Astrocyte (in vitro differentiated cells and primary cell): ENCODE data around the gene LRRC61.

Source experiments
- EZH2 ChIP-seq: IDR thresholded peaks from 2 replicates; pipeline ENCODE4 v1.6.1; 2012; ENCODE audit warnings: mild to moderate bottlenecking, low read length, inconsistent platforms; ENCODE audit not compliant: insufficient read depth
- TF ChIP-seq, protein P1 (sequence below): IDR thresholded peaks from 2 replicates; pipeline ENCODE4 v1.5.1; 2011; ENCODE audit warnings: low read depth, mild to moderate bottlenecking, inconsistent platforms, low read length, moderate library complexity; ENCODE audit not compliant: insufficient read depth

DNA sequence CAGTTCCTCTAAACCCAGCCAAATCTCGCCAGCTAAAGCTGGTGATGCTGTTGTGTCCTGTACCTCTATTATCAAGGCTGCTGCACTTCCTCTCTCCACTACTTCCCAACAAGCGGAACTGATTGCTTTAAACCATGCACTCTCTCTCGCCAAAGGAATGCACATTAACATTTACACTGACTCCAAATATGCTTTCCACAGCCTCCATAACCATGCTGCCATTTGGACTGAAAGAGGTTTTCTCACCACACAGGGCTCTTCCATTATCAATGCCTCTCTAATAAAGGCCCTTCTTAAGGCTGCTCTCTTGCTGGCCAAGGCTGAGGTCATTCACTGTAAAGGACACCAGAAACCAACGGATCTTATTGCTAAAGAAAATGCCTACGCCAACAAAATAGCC, 11.4 kb upstream of the LRRC61 start:
- TF ChIP-seq, protein P1, sequence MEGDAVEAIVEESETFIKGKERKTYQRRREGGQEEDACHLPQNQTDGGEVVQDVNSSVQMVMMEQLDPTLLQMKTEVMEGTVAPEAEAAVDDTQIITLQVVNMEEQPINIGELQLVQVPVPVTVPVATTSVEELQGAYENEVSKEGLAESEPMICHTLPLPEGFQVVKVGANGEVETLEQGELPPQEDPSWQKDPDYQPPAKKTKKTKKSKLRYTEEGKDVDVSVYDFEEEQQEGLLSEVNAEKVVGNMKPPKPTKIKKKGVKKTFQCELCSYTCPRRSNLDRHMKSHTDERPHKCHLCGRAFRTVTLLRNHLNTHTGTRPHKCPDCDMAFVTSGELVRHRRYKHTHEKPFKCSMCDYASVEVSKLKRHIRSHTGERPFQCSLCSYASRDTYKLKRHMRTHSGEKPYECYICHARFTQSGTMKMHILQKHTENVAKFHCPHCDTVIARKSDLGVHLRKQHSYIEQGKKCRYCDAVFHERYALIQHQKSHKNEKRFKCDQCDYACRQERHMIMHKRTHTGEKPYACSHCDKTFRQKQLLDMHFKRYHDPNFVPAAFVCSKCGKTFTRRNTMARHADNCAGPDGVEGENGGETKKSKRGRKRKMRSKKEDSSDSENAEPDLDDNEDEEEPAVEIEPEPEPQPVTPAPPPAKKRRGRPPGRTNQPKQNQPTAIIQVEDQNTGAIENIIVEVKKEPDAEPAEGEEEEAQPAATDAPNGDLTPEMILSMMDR = no peak
- no peak for TF ChIP-seq EZH2
